Body of pancreas (tissue), 4 donors: ENCODE measurements around the gene RASA3.

Experiments
- CTCF ChIP-seq, 7 experiments: fragments of 450-650 bp in 4 of 7; fragments of 200-600 bp in 3 of 7; sonication (generic) in 3 of 7; IDR thresholded peaks; one replicate each; pipeline ENCODE4 v1.5.1; 2016 to 2019; ENCODE audit warnings: antibody characterized with exemption in 7 of 7
- POLR2A ChIP-seq, 3 donors: fragments of 450-650 bp; IDR thresholded peaks; one replicate each; pipeline ENCODE4 v1.6.1; 2016; ENCODE audit warnings: antibody characterized with exemption in 3 of 3, mild to moderate bottlenecking in 2 of 3

DNA sequence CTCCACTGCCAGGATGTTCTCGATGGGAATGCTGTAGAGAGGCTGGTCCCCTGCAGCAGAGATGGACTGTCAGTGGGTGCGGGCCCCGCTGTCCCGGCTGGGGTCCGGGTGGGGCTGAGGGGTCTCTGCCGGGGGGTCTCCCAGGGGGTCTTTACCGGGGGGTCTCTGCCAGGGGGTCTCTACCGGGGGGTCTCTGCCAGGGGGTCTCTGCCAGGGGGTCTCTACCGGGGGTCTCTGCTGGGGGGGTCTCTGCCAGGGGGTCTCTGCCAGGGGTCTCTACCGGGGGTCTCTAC lies 132.9 kb downstream of the RASA3 start:
- TF ChIP-seq CTCF (IDR thresholded peaks at IDR 0.05) = no peak
- no peak for TF ChIP-seq POLR2A (IDR thresholded peaks at IDR 0.05)
